CD14-positive monocyte (primary cell): ENCODE measurements around the gene CRY1. TPM values are rescaled to one million over a fixed set of nuclear protein-coding genes. Genes with fewer than 3 reads are reported as not detected.

Experiments used
- DNase-seq, 3 donors: peaks; one replicate each; pipeline ENCODE4 v3.0.0-alpha.2; 2011 to 2022
- H2AFZ ChIP-seq: 2 replicates; pipeline ENCODE4 v1.6.0; 2012; ENCODE audit warnings: mild to moderate bottlenecking, low read depth, low read length, inconsistent platforms; ENCODE audit not compliant: insufficient read depth, poor library complexity, severe bottlenecking
- H3K27ac ChIP-seq, 2 donors: 1 replicate in 1 of 2; 2 replicates in 1 of 2; pipeline ENCODE4 v1.5.1; 2012 to 2013; ENCODE audit warnings: low read length in 2 of 2, control low read depth in 1 of 2, inconsistent platforms in 1 of 2, low read depth in 1 of 2, mild to moderate bottlenecking in 1 of 2
- H3K27me3 ChIP-seq, 2 donors: one replicate each; pipeline versions ENCODE4 v1.6.0 to v1.6.1; 2011 to 2013; ENCODE audit warnings: low read length in 2 of 2; ENCODE audit not compliant: control insufficient read depth in 2 of 2, insufficient read depth in 2 of 2
- H3K36me3 ChIP-seq, 2 donors: replicated peaks in 1 of 2; 1 replicate in 1 of 2; 2 replicates in 1 of 2; pipeline versions ENCODE4 v1.5.1 to v1.6.1; 2012 to 2013; ENCODE audit warnings: low read length in 2 of 2, control low read depth in 1 of 2, inconsistent platforms in 1 of 2, mild to moderate bottlenecking in 1 of 2; ENCODE audit not compliant: insufficient read depth in 2 of 2, control insufficient read depth in 1 of 2
- H3K4me1 ChIP-seq, 2 donors: 1 replicate in 1 of 2; 2 replicates in 1 of 2; pipeline versions ENCODE4 v1.5.1 to v1.6.1; 2012 to 2013; ENCODE audit warnings: low read length in 2 of 2, control low read depth in 1 of 2, inconsistent platforms in 1 of 2, mild to moderate bottlenecking in 1 of 2, moderate library complexity in 1 of 2; ENCODE audit not compliant: insufficient read depth in 2 of 2, control insufficient read depth in 1 of 2
- H3K4me2 ChIP-seq: replicated peaks from 2 replicates; pipeline ENCODE3; 2012; ENCODE audit warnings: low read length, moderate library complexity, mild to moderate bottlenecking; ENCODE audit not compliant: poor library complexity, severe bottlenecking; ENCODE audit errors: extremely low read depth
- H3K4me3 ChIP-seq, 3 experiments: fragments of 200-600 bp in 1 of 3; sonication (generic) in 1 of 3; replicated peaks in 1 of 3; 1 replicate in 2 of 3; 2 replicates in 1 of 3; pipeline ENCODE4 v1.5.1; 2011 to 2013; ENCODE audit warnings: low read length in 3 of 3, mild to moderate bottlenecking in 3 of 3, control low read depth in 2 of 3, low read depth in 2 of 3, inconsistent platforms in 1 of 3, moderate library complexity in 1 of 3
- H3K79me2 ChIP-seq: 2 replicates; pipeline ENCODE4 v1.6.0; 2012; ENCODE audit warnings: mild to moderate bottlenecking, control low read depth, inconsistent platforms, low read length, moderate library complexity; ENCODE audit not compliant: insufficient read depth
- H3K9ac ChIP-seq: 2 replicates; pipeline ENCODE4 v1.6.0; 2017; ENCODE audit warnings: low read length, mild to moderate bottlenecking; ENCODE audit not compliant: insufficient read depth, poor library complexity, severe bottlenecking
- H3K9me3 ChIP-seq, 2 donors: replicated peaks in 1 of 2; 1 replicate in 1 of 2; 2 replicates in 1 of 2; pipeline versions ENCODE4 v1.5.1 to v1.6.1; 2012 to 2013; ENCODE audit warnings: low read length in 2 of 2, control low read depth in 1 of 2; ENCODE audit not compliant: control insufficient read depth in 1 of 2, insufficient read depth in 1 of 2
- H4K20me1 ChIP-seq: 2 replicates; pipeline ENCODE4 v1.6.0; 2012; ENCODE audit warnings: mild to moderate bottlenecking, low read length, control low read depth, moderate library complexity; ENCODE audit not compliant: insufficient read depth
- H3K27ac Mint-ChIP-seq, 7 donors: one replicate each; pipeline ENCODE4 v1.8.0; 2020; ENCODE audit warnings: mild to moderate bottlenecking in 7 of 7, mixed read lengths in 7 of 7, moderate library complexity in 6 of 7, inconsistent platforms in 2 of 7
- H3K27me3 Mint-ChIP-seq, 3 donors: one replicate each; pipeline ENCODE4 v1.8.0; 2021 to 2022; ENCODE audit warnings: low read depth in 3 of 3, mild to moderate bottlenecking in 3 of 3, mixed read lengths in 3 of 3, moderate library complexity in 3 of 3, inconsistent platforms in 1 of 3
- H3K36me3 Mint-ChIP-seq, 2 donors: one replicate each; pipeline ENCODE4 v1.8.0; 2020; ENCODE audit warnings: mixed read lengths in 2 of 2, inconsistent platforms in 1 of 2, mild to moderate bottlenecking in 1 of 2
- H3K4me1 Mint-ChIP-seq: one replicate; pipeline ENCODE4 v1.8.0; 2020; ENCODE audit warnings: mild to moderate bottlenecking, mixed read lengths
- H3K4me3 Mint-ChIP-seq, 2 donors: one replicate each; pipeline ENCODE4 v1.8.0; 2020; ENCODE audit warnings: mild to moderate bottlenecking in 2 of 2, mixed read lengths in 2 of 2, moderate library complexity in 1 of 2
- H3K9me3 Mint-ChIP-seq, 7 donors: one replicate each; pipeline ENCODE4 v1.8.0; 2020 to 2022; ENCODE audit warnings: mixed read lengths in 7 of 7, mild to moderate bottlenecking in 6 of 7, moderate library complexity in 6 of 7, inconsistent platforms in 2 of 7
- WGBS: methylation state at CpG from one replicate; pipeline ENCODE4 v1.1.5; 2013; ENCODE audit warnings: missing lambda C conversion rate; ENCODE audit not compliant: insufficient coverage; 5-methylcytosine and 5-hydroxymethylcytosine counted together
- intact Hi-C, 2 donors: fragments of 100-400 bp; cut with micrococcal nuclease; formaldehyde crosslinking; loops; one replicate each; pipeline versions ENCODE4 v1.15.0 to v1.15.1; 2023
- polyA plus RNA-seq, 3 donors: library from polyadenylated mRNA; depleted of rRNA in 1 of 3; unstranded in 2 of 3; stranded (reverse) in 1 of 3; fragments of 300-500 nt in 2 of 3; fragments of >200 nt in 1 of 3; fragmentation: Illumina TruSeq in 2 of 3; gene quantifications; 1 replicate in 2 of 3; 2 replicates in 1 of 3; pipeline ENCODE4 v1.2.3, GENCODE V29; 2012 to 2021
- TF ChIP-seq, protein P1 (sequence below): fragments of 200-600 bp; IDR thresholded peaks from one replicate; pipeline ENCODE4 v1.8.0; 2022; ENCODE audit warnings: antibody characterized with exemption, mild to moderate bottlenecking

CRY1 gene
- polyA plus RNA-seq, 3 donors: 3.8 to 7.7 (median 5.8) TPM

GRCh38 chr12:106964526-106964925 is 128.8 kb downstream of the CRY1 start:
- Mint-ChIP-seq H3K27me3 (peaks cover 0 to 4% (median 2%) of the 10 kb centered on the region in 3 donors), H3K9me3 (no peaks in the 10 kb centered on the region), H3K4me3 (no peak overlapping the region), H3K36me3 (peaks cover 3 to 16% of the 10 kb centered on the region in 2 donors), H3K27ac (no peak overlapping the region), H3K4me1 (no peaks in the 10 kb centered on the region)
- H3K4me2 ChIP-seq: no peak overlapping the region
- H3K27me3 ChIP-seq: no peaks in the 10 kb centered on the region
- no peak overlapping the region for H3K4me3 ChIP-seq
- intact Hi-C loops: no loop called here
- no peak for DNase-seq
- no peaks in the 10 kb centered on the region for H3K36me3 ChIP-seq
- H2AFZ ChIP-seq: no peak overlapping the region
- H4K20me1 ChIP-seq: no peaks in the 10 kb centered on the region
- WGBS: no CpG with 5 or more reads among the region's 2 CpGs
- H3K27ac ChIP-seq: no peak overlapping the region
- H3K79me2 ChIP-seq: peaks cover 7% of the 10 kb centered on the region
- no peak overlapping the region for H3K9ac ChIP-seq
- TF ChIP-seq, protein P1, sequence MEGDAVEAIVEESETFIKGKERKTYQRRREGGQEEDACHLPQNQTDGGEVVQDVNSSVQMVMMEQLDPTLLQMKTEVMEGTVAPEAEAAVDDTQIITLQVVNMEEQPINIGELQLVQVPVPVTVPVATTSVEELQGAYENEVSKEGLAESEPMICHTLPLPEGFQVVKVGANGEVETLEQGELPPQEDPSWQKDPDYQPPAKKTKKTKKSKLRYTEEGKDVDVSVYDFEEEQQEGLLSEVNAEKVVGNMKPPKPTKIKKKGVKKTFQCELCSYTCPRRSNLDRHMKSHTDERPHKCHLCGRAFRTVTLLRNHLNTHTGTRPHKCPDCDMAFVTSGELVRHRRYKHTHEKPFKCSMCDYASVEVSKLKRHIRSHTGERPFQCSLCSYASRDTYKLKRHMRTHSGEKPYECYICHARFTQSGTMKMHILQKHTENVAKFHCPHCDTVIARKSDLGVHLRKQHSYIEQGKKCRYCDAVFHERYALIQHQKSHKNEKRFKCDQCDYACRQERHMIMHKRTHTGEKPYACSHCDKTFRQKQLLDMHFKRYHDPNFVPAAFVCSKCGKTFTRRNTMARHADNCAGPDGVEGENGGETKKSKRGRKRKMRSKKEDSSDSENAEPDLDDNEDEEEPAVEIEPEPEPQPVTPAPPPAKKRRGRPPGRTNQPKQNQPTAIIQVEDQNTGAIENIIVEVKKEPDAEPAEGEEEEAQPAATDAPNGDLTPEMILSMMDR: no peak
- no peaks in the 10 kb centered on the region for H3K9me3 ChIP-seq
- H3K4me1 ChIP-seq: no peaks in the 10 kb centered on the region

- peaks cover 6% of the 10 kb centered on the region for H3K4me1 Mint-ChIP-seq
- Histone ChIP-seq H3K9me3 (no peaks in the 10 kb centered on the region), H2AFZ (no peak overlapping the region), H4K20me1 (no peaks in the 10 kb centered on the region), H3K4me1 (peaks cover 0 to 5% of the 10 kb centered on the region in 2 donors), H3K79me2 (peaks cover 22% of the 10 kb centered on the region), H3K9ac (no peak overlapping the region), H3K27ac (no peak overlapping the region), H3K4me2 (no peak overlapping the region), H3K36me3 (no peaks in the 10 kb centered on the region), H3K4me3 (no peak overlapping the region), H3K27me3 (no peaks in the 10 kb centered on the region)
- TF ChIP-seq, protein P1: no peak
- H3K27me3 Mint-ChIP-seq: peaks cover 0 to 6% (median 2%) of the 10 kb centered on the region in 3 donors
- no peak overlapping the region for H3K4me3 Mint-ChIP-seq
- DNase-seq: no peak
- H3K36me3 Mint-ChIP-seq: peaks cover 0 to 9% of the 10 kb centered on the region in 2 donors
- intact Hi-C loops: no loop called here
- H3K9me3 Mint-ChIP-seq: no peaks in the 10 kb centered on the region
- H3K27ac Mint-ChIP-seq: no peak overlapping the region
- WGBS: 86% methylated on average over 1 of the region's 3 CpGs
Measured at GRCh38 chr12:106962286-106962685, 131.1 kb downstream of the CRY1 start.
